OCI-LY7 (cell line): ENCODE measurements around the gene XCL1. TPM values are rescaled to one million over a fixed set of nuclear protein-coding genes. Genes with fewer than 3 reads are reported as not detected.

Experiments
- BruUV-seq: library from RNA; stranded (reverse); fragments of 400-500 nt; replicated peaks from 2 replicates; lab custom pipeline; 2021; lab: Mats Ljungman, UMichigan
- CTCF ChIA-PET: fragments of 300-600 bp; sonication (Branson Sonifier 250); formaldehyde crosslinking; loops from one replicate; lab custom pipeline; 2022; ENCODE audit warnings: antibody characterized with exemption; ENCODE audit not compliant: unreplicated experiment; lab: Charles Lee
- POLR2A ChIA-PET: fragments of 300-600 bp; sonication (Branson Sonifier 250); formaldehyde crosslinking; loops from one replicate; lab custom pipeline; 2022; ENCODE audit warnings: antibody characterized with exemption; lab: Charles Lee
- DNase-seq: peaks from one replicate; pipeline ENCODE4 v3.0.0-alpha.2; 2015; ENCODE audit warnings: low spot score
- H2AFZ ChIP-seq: fragments of 200-600 bp; sonication (generic), shearing (Covaris generic); 2 replicates; pipeline ENCODE4 v1.6.1; 2014; ENCODE audit warnings: mild to moderate bottlenecking, antibody characterized with exemption, low read length, moderate library complexity
- H3K27ac ChIP-seq: fragments of 200-600 bp; sonication (generic); 2 replicates; pipeline ENCODE4 v1.5.1; 2014; ENCODE audit warnings: mixed run types, low read depth, mild to moderate bottlenecking, moderate library complexity, low read length, inconsistent platforms; ENCODE audit not compliant: poor library complexity, severe bottlenecking
- H3K36me3 ChIP-seq: fragments of 200-600 bp; sonication (generic); 2 replicates; pipeline ENCODE4 v1.6.1; 2014; ENCODE audit warnings: mild to moderate bottlenecking, antibody characterized with exemption, low read length, moderate library complexity, mixed read lengths; ENCODE audit not compliant: insufficient read depth
- H3K4me1 ChIP-seq: fragments of 200-600 bp; sonication (generic); 2 replicates; pipeline ENCODE4 v1.5.1; 2014; ENCODE audit warnings: mild to moderate bottlenecking, low read length; ENCODE audit not compliant: insufficient read depth, poor library complexity, severe bottlenecking
- H3K4me2 ChIP-seq: fragments of 200-600 bp; sonication (generic); 2 replicates; pipeline ENCODE4 v1.6.1; 2014; ENCODE audit warnings: mild to moderate bottlenecking, low read length
- H3K4me3 ChIP-seq: fragments of 200-600 bp; sonication (generic); 2 replicates; pipeline ENCODE4 v1.5.1; 2014; ENCODE audit warnings: mild to moderate bottlenecking, low read depth, low read length; ENCODE audit not compliant: poor library complexity, severe bottlenecking
- H3K79me2 ChIP-seq: fragments of 200-600 bp; sonication (generic); 2 replicates; pipeline ENCODE4 v1.6.1; 2016; ENCODE audit warnings: low read depth, mild to moderate bottlenecking, low read length, moderate library complexity, mixed read lengths; ENCODE audit not compliant: insufficient read depth
- H3K9me2 ChIP-seq: fragments of 200-600 bp; sonication (generic); 2 replicates; pipeline ENCODE4 v1.6.1; 2016; ENCODE audit warnings: mild to moderate bottlenecking, low read length, mixed read lengths; ENCODE audit not compliant: insufficient read depth
- H3K9me3 ChIP-seq: fragments of 200-600 bp; sonication (generic); 2 replicates; pipeline ENCODE4 v1.6.1; 2014; ENCODE audit warnings: mild to moderate bottlenecking, mixed run types, low read length, mixed read lengths
- H4K20me1 ChIP-seq: fragments of 200-600 bp; sonication (generic); 2 replicates; pipeline ENCODE4 v1.6.1; 2014; ENCODE audit warnings: mild to moderate bottlenecking, antibody characterized with exemption, low read length, moderate library complexity, mixed read lengths; ENCODE audit not compliant: insufficient read depth
- CTCF ChIP-seq: fragments of 200-600 bp; sonication (generic); conservative IDR thresholded peaks from 2 replicates; pipeline ENCODE4 v1.5.1; 2014; ENCODE audit warnings: mild to moderate bottlenecking, antibody characterized with exemption, low read length, moderate library complexity, mixed read lengths
- EZH2phosphoT487 ChIP-seq: fragments of 200-600 bp; sonication (generic); IDR thresholded peaks from 2 replicates; pipeline ENCODE4 v1.6.1; 2018; ENCODE audit warnings: low read depth, borderline replicate concordance, mild to moderate bottlenecking, mixed run types, antibody characterized with exemption, low read length, moderate library complexity, mixed read lengths
- intact Hi-C: fragments of 100-400 bp; cut with micrococcal nuclease; formaldehyde crosslinking; loops from one replicate; pipeline ENCODE4 v1.10.0; 2022; ENCODE audit not compliant: unreplicated experiment
- total RNA-seq, 2 experiments: library from RNA; depleted of rRNA in 1 of 2; stranded (reverse); fragments of >200 nt in 1 of 2; shearing (Covaris generic) in 1 of 2; gene quantifications; 2 replicates each; pipeline ENCODE4 v1.2.3, GENCODE V29; 2014 to 2022

Gene XCL1
- total RNA-seq, 2 experiments from 2014 or later = not detected

- Histone ChIP-seq H3K36me3 (no peaks in the 10 kb centered on the region), H2AFZ (no peak overlapping the region), H3K79me2 (no peaks in the 10 kb centered on the region), H3K27ac (no peak overlapping the region), H4K20me1 (no peaks in the 10 kb centered on the region), H3K4me2 (no peak overlapping the region), H3K4me1 (no peaks in the 10 kb centered on the region), H3K9me3 (no peaks in the 10 kb centered on the region), H3K4me3 (no peak overlapping the region), H3K9me2 (no peaks in the 10 kb centered on the region)
- POLR2A ChIA-PET = no interaction called here
- TF ChIP-seq EZH2phosphoT487 (no peak), CTCF (no peak)
- intact Hi-C loops = no loop called here
- no TSS peak for BruUV-seq
- CTCF ChIA-PET = no interaction called here
- no peak for DNase-seq
These were observed 53.1 kb downstream of the XCL1 start for GRCh38 chr1:168629466-168629865.

Other genes starting within 250 kb of the XCL1 start
- gene XCL2, start 32.6 kb upstream of the XCL1 start, total RNA-seq (2014; rRNA removed; shearing (Covaris generic)) = not detected in 2 replicates
- gene XCL2, start 32.6 kb upstream of the XCL1 start, total RNA-seq (2022) = not detected in 2 replicates
- not detected in 2 replicates for gene DPT, start 152.6 kb downstream of the XCL1 start, total RNA-seq (2014; rRNA removed; shearing (Covaris generic))
- gene DPT, start 152.6 kb downstream of the XCL1 start, total RNA-seq (2022) = not detected in 2 replicates